Sigmoid colon (tissue), 7 donors: Measurements from ENCODE around the gene SP1. TPM values are rescaled to one million over a fixed set of nuclear protein-coding genes. Genes with fewer than 3 reads are reported as not detected.
A peak's percentile ranks its signal among the peaks of the same experiment; 100 is the strongest.
"Not testable (repeated sequence)": the region's sequence is repeated elsewhere in the genome, so short reads cannot be mapped to it uniquely, and the experiment has no call there.

Source experiments
- DNase-seq: peaks from one replicate; pipeline ENCODE4 v3.0.0-alpha.2; 2019
- H3K27ac ChIP-seq, 4 donors: fragments of 200-600 bp; sonication (generic); one replicate each; pipeline ENCODE4 v1.5.1; 2016 to 2019; ENCODE audit warnings: mild to moderate bottlenecking in 1 of 4
- H3K27me3 ChIP-seq, 3 donors: fragments of 200-600 bp; sonication (generic); one replicate each; pipeline ENCODE4 v1.5.1; 2019; ENCODE audit warnings: mild to moderate bottlenecking in 1 of 3
- H3K36me3 ChIP-seq, 4 donors: fragments of 200-600 bp; sonication (generic); one replicate each; pipeline ENCODE4 v1.5.1; 2016 to 2019
- H3K4me1 ChIP-seq, 4 donors: fragments of 200-600 bp; sonication (generic); one replicate each; pipeline ENCODE4 v1.5.1; 2017 to 2019
- H3K4me3 ChIP-seq, 4 donors: fragments of 200-600 bp; sonication (generic); one replicate each; pipeline ENCODE4 v1.5.1; 2017 to 2019; ENCODE audit warnings: mild to moderate bottlenecking in 2 of 4, moderate library complexity in 1 of 4
- H3K9me3 ChIP-seq, 4 donors: fragments of 200-600 bp in 3 of 4; sonication (generic) in 3 of 4; one replicate each; pipeline versions ENCODE4 v1.5.1 to v1.6.1; 2013 to 2019
- EP300 ChIP-seq, 4 donors: sonication (generic); formaldehyde crosslinking; IDR thresholded peaks; one replicate each; pipeline ENCODE4 v1.6.1; 2017; ENCODE audit warnings: antibody characterized with exemption in 4 of 4
- POLR2A ChIP-seq, 2 donors: fragments of 450-650 bp; IDR thresholded peaks; one replicate each; pipeline ENCODE4 v1.6.1; 2016; ENCODE audit warnings: antibody characterized with exemption in 2 of 2, mild to moderate bottlenecking in 2 of 2, moderate library complexity in 2 of 2
- POLR2AphosphoS5 ChIP-seq, 4 donors: sonication (generic); formaldehyde crosslinking; IDR thresholded peaks; one replicate each; pipeline ENCODE4 v1.6.1; 2017; ENCODE audit warnings: antibody characterized with exemption in 4 of 4
- WGBS, 2 donors: extraction: QIAGEN DNeasy Blood & Tissue Kit; methylation state at CpG; one replicate each; pipeline ENCODE4 v1.1.7; 2013; 5-methylcytosine and 5-hydroxymethylcytosine counted together
- intact Hi-C: fragments of 100-400 bp; cut with DNase I; formaldehyde crosslinking; loops from one replicate; pipeline ENCODE4 v1.15.1; 2023
- polyA plus RNA-seq, 3 donors: library from polyadenylated mRNA; stranded (reverse); fragments of 200-250 nt; gene quantifications; one replicate each; pipeline ENCODE4 v1.2.3, GENCODE V29; 2013
- total RNA-seq, 4 donors: library from RNA; depleted of rRNA; stranded (reverse); fragments of >200 nt; gene quantifications; one replicate each; pipeline ENCODE4 v1.1.0, GENCODE V29; 2016
- TF ChIP-seq, protein P1 (sequence below), 4 experiments: fragments of 450-650 bp in 3 of 4; fragments of 200-600 bp in 1 of 4; IDR thresholded peaks; one replicate each; pipeline ENCODE4 v1.5.1; 2016 to 2019; ENCODE audit warnings: antibody characterized with exemption in 4 of 4, mild to moderate bottlenecking in 3 of 4, moderate library complexity in 2 of 4
- donor health status: healthy with polysubstance abuse.
- donor health status: Bipolar disorder and iron deficiency.
- donor health status: healthy.

Gene SP1
- total and polyA plus RNA-seq, 7 donors = 11.4 to 69.8 (median 53.2) TPM

DNA sequence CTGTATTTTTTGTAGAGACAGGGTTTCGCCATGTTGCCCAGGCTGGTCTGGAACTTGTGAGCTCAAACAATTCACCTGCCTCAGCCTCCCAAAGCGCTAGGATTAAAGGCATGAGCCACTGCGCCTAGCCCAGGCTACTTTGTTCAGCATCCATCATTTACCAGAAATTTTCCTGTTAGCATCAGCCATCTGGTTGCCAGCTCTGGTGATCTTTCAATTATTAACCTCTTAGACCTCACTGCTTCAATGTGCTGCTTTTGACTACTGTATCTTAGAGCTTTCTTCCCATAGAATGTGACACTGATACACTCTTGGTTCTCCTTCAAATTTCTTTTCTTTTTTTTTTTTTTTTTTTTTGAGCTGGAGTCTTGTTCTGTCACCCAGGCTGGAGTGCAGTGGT lies 38.2 kb downstream of the SP1 start:
- Histone ChIP-seq H3K36me3 (no peaks in the 10 kb centered on the region), H3K4me1 (peaks cover 0 to 51% (median 40%) of the 10 kb centered on the region in 4 donors), H3K27ac (peak overlapping the region in 1 of 4 donors; percentile 79), H3K9me3 (no peaks in the 10 kb centered on the region), H3K27me3 (no peaks in the 10 kb centered on the region), H3K4me3 (no peak overlapping the region)
- no peak for DNase-seq
- TF ChIP-seq, protein P1, sequence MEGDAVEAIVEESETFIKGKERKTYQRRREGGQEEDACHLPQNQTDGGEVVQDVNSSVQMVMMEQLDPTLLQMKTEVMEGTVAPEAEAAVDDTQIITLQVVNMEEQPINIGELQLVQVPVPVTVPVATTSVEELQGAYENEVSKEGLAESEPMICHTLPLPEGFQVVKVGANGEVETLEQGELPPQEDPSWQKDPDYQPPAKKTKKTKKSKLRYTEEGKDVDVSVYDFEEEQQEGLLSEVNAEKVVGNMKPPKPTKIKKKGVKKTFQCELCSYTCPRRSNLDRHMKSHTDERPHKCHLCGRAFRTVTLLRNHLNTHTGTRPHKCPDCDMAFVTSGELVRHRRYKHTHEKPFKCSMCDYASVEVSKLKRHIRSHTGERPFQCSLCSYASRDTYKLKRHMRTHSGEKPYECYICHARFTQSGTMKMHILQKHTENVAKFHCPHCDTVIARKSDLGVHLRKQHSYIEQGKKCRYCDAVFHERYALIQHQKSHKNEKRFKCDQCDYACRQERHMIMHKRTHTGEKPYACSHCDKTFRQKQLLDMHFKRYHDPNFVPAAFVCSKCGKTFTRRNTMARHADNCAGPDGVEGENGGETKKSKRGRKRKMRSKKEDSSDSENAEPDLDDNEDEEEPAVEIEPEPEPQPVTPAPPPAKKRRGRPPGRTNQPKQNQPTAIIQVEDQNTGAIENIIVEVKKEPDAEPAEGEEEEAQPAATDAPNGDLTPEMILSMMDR (IDR thresholded peaks at IDR 0.05) = no peak
- no peak for TF ChIP-seq POLR2A (IDR thresholded peaks at IDR 0.05)
- no peak for TF ChIP-seq POLR2AphosphoS5 (IDR thresholded peaks at IDR 0.05)
- TF ChIP-seq EP300 (IDR thresholded peaks at IDR 0.05) = no peak
- 89 to 92% methylated on average over 3 of the region's 3 CpGs for WGBS, 2 donors
- intact Hi-C loops = no loop called here

DNA sequence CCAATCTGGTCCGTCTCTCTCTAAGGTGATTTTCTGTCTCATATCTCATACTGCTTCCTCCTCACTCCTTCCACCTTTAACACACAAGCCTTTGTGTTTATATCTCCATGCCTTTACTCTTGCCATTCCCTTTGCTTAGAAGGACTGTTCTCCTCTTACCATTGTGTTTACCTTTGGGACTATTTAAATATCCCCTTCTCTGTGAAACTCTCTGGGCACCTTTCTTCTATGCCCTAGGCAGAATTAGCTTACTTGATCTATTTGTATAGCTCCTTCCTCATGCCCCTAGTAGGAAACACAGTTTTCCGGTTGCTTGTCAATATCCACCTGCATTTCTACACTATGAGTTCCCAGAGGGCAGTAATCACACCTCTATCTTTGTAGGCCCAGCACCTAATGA lies 39.8 kb downstream of the SP1 start:
- Histone ChIP-seq H3K4me1 (peaks cover 0 to 35% (median 27%) of the 10 kb centered on the region in 4 donors), H3K4me3 (no peak overlapping the region), H3K9me3 (no peaks in the 10 kb centered on the region), H3K36me3 (no peaks in the 10 kb centered on the region), H3K27me3 (no peaks in the 10 kb centered on the region), H3K27ac (no peak overlapping the region)
- 60 to 79% methylated on average over 2 of the region's 2 CpGs for WGBS, 2 donors
- DNase-seq = no peak
- intact Hi-C loops = no loop called here
- no peak for TF ChIP-seq POLR2A (IDR thresholded peaks at IDR 0.05)
- TF ChIP-seq EP300 (IDR thresholded peaks at IDR 0.05) = no peak
- no peak for TF ChIP-seq POLR2AphosphoS5 (IDR thresholded peaks at IDR 0.05)
- TF ChIP-seq, protein P1 (IDR thresholded peaks at IDR 0.05) = no peak

DNA sequence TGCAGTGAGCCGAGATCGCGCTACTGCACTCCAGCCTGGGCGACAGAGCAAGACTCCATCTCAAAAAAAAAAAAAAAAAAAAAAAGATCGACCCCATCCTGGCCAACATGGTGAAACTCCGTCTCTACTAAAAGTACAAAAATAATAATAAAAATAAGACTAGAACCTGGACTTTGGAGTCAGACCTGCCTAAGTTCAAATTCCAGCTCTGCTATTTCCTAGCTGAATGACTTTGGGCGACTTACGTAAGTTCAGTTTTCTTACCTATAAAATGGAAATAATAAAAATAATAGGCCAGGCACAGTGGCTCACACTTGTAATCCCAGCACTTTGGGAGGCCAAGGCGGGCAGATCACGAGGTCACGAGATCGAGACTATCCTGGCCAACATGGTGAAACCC lies 42.3 kb downstream of the SP1 start:
- DNase-seq, H3K4me3 ChIP-seq, H3K27me3 ChIP-seq, H3K36me3 ChIP-seq, H3K27ac ChIP-seq, intact Hi-C loops, H3K9me3 ChIP-seq: not testable (repeated sequence)
- WGBS, 2 donors = 69 to 92% methylated on average over 12 of the region's 12 CpGs
- H3K4me1 ChIP-seq = peaks cover 0 to 16% (median 8%) of the 10 kb centered on the region in 4 donors

DNA sequence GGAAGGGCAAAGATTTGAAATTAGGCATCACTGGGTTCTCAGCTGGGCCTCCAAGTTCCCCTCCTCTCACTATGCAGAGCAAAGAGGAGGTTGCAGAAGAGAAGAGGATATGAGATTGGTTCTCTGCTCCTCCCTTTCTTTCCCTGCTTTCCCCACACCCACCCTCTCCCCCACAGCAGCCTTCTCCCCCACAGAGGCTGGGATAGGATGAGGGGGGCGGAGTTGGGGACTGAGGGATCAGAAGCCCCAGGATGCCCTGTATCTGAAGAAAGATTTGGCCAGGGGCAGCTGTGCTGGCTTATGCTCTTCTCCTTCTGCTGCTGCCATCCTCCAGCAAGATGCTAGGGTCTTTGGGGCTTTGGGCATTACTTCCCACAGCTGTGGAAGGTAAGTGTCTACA lies 43.6 kb downstream of the SP1 start, which contains the start of gene AMHR2:
Gene AMHR2 (plus strand): TSS at position 259 of the 400 bp plus-strand sequence. CDS start 80 bp downstream, at position 339.
- Histone ChIP-seq H3K36me3 (no peaks in the 10 kb centered on the region), H3K4me1 (peaks cover 0 to 9% (median 8%) of the 10 kb centered on the region in 4 donors), H3K27me3 (no peaks in the 10 kb centered on the region), H3K27ac (no peak within 1 kb of the TSS), H3K4me3 (no peak within 1 kb of the TSS), H3K9me3 (no peaks in the 10 kb centered on the region)
- no peak for DNase-seq
- TF ChIP-seq EP300 (IDR thresholded peaks at IDR 0.05) (no peak), POLR2AphosphoS5 (IDR thresholded peaks at IDR 0.05) (no peak), POLR2A (IDR thresholded peaks at IDR 0.05) (no peak)
- TF ChIP-seq, protein P1 (IDR thresholded peaks at IDR 0.05) = no peak
- WGBS, 2 donors = 94 to 100% methylated on average over 1 of the region's 1 CpG
- intact Hi-C loops = no loop called here

DNA sequence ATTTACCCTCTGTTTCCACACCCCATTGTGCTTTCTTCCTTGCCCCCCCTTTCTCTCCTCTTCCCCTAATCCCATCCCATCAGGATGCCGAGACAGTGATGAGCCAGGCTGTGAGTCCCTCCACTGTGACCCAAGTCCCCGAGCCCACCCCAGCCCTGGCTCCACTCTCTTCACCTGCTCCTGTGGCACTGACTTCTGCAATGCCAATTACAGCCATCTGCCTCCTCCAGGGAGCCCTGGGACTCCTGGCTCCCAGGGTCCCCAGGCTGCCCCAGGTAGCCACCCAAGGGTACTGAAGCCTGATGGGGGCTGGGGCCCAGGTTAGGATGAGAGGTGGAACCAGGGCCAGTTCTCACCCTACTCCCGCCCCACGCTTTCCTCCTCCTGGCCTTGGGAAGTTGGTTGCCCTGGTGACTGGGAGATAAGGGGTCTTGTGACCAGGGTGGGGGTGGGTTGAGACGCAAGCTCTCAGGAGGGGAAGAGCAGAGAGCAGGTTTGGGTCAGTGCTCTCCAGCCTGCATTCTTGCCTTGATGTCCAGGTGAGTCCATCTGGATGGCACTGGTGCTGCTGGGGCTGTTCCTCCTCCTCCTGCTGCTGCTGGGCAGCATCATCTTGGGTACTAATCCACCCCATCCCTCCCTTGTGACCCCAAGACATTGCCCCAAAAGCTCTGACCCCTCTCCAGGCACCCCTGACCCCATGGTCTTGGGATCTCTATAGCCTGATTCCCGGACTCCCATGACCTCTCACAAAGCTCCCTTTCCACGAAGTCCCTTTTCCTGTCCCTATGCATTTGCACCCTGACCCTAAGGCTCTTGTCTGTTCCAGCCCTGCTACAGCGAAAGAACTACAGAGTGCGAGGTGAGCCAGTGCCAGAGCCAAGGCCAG lies 44.9 kb downstream of the SP1 start:
- no peak overlapping the region for H3K27ac ChIP-seq
- H3K9me3 ChIP-seq = no peaks in the 10 kb centered on the region
- no peak for DNase-seq
- intact Hi-C loops = no loop called here
- 90 to 92% methylated on average over 9 of the region's 9 CpGs for WGBS, 2 donors
- H3K4me1 ChIP-seq = peaks cover 0 to 9% (median 8%) of the 10 kb centered on the region in 4 donors
- H3K4me3 ChIP-seq = no peak overlapping the region
- no peaks in the 10 kb centered on the region for H3K36me3 ChIP-seq
- no peaks in the 10 kb centered on the region for H3K27me3 ChIP-seq
- TF ChIP-seq EP300 (IDR thresholded peaks at IDR 0.05) = no peak
- TF ChIP-seq, protein P1 (IDR thresholded peaks at IDR 0.05) = no peak
- no peak for TF ChIP-seq POLR2AphosphoS5 (IDR thresholded peaks at IDR 0.05)
- no peak for TF ChIP-seq POLR2A (IDR thresholded peaks at IDR 0.05)
